DMS 273 treated with DMSO at 0.1 percent for 48 hours (cell line): ENCODE measurements around the gene EPHB3.

Experiments
- DNase-seq: peaks from one replicate; lab custom pipeline; 2025; lab: John Stamatoyannopoulos, UW

EPHB3 gene

GRCh38 chr3:184626923-184627322, 65.3 kb downstream of the EPHB3 start:
- DNase-seq = no peak

- DNase-seq = no peak
These were observed 68.1 kb downstream of the EPHB3 start for GRCh38 chr3:184629555-184630160.

GRCh38 chr3:184630861-184631471, 69.4 kb downstream of the EPHB3 start:
- no peak for DNase-seq

- DNase-seq = no peak
These were observed 69.9 kb downstream of the EPHB3 start for GRCh38 chr3:184631472-184631861.
